DOHH2 (cell line): ENCODE measurements around the gene PGAM2.

Source experiments
- CTCF ChIP-seq: fragments of 200-600 bp; sonication (generic); IDR thresholded peaks from one replicate; pipeline ENCODE4 v1.5.1; 2014; ENCODE audit warnings: antibody characterized with exemption, mild to moderate bottlenecking, low read depth, low read length; ENCODE audit not compliant: poor library complexity, severe bottlenecking
- EZH2phosphoT487 ChIP-seq: fragments of 200-600 bp; sonication (generic); IDR thresholded peaks from 2 replicates; pipeline ENCODE4 v1.6.1; 2017; ENCODE audit warnings: borderline replicate concordance, mild to moderate bottlenecking, antibody characterized with exemption, low read length, moderate library complexity, mixed read lengths

- no peak for TF ChIP-seq CTCF
- TF ChIP-seq EZH2phosphoT487 = no peak
Measured at GRCh38 chr7:44097064-44097932, 31.9 kb upstream of the PGAM2 start.
